Measurements from ENCODE around the gene CTSW.

- TF ChIP-seq RAD21 (IDR thresholded peaks at IDR 0.05; ENCODE audit: low read length) (no peak), POLR2A (IDR thresholded peaks at IDR 0.05; ENCODE audit: low read depth, low read length) (no peak), CTCF (conservative IDR thresholded peaks at IDR 0.05; ENCODE audit: low read depth, low read length) (no peak), FOS (IDR thresholded peaks at IDR 0.05; ENCODE audit: low read depth, low read length) (no peak), RFX5 (IDR thresholded peaks at IDR 0.05; ENCODE audit: low read depth, low read length) (no peak), CEBPB (IDR thresholded peaks at IDR 0.05; ENCODE audit: low read depth, low read length) (no peak), NFE2L2 (IDR thresholded peaks at IDR 0.05; ENCODE audit: low read depth, low read length) (no peak), MAFK (IDR thresholded peaks at IDR 0.05; ENCODE audit: low read depth, low read length) (no peak), SMC3 (IDR thresholded peaks at IDR 0.05; ENCODE audit: low read depth, low read length) (no peak), MAZ (IDR thresholded peaks at IDR 0.05; ENCODE audit: borderline replicate concordance, low read depth, low read length) (no peak), MXI1 (IDR thresholded peaks at IDR 0.05; ENCODE audit: borderline replicate concordance, low read depth, low read length) (no peak), BHLHE40 (IDR thresholded peaks at IDR 0.05; ENCODE audit: low read depth, low read length) (no peak)
- TF ChIP-seq, protein P1, sequence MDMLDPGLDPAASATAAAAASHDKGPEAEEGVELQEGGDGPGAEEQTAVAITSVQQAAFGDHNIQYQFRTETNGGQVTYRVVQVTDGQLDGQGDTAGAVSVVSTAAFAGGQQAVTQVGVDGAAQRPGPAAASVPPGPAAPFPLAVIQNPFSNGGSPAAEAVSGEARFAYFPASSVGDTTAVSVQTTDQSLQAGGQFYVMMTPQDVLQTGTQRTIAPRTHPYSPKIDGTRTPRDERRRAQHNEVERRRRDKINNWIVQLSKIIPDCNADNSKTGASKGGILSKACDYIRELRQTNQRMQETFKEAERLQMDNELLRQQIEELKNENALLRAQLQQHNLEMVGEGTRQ (IDR thresholded peaks at IDR 0.05; ENCODE audit: low read depth, low read length), result no peak
These were observed 18.0 kb upstream of the CTSW start for GRCh38 chr11:65861533-65862183.

All from IMR-90 (cell line).